Ascending aorta (tissue), 2 donors: Measurements from ENCODE around the gene PHF23. TPM values are rescaled to one million over a fixed set of nuclear protein-coding genes. Genes with fewer than 3 reads are reported as not detected.
A peak's percentile ranks its signal among the peaks of the same experiment; 100 is the strongest.

Source experiments
- DNase-seq, 2 donors: peaks; one replicate each; pipeline ENCODE4 v3.0.0-alpha.2; 2019; ENCODE audit warnings: low spot score in 2 of 2
- H3K27ac ChIP-seq, 2 donors: fragments of 200-600 bp; sonication (generic); one replicate each; pipeline ENCODE4 v1.5.1; 2016 to 2017; ENCODE audit warnings: mild to moderate bottlenecking in 1 of 2
- H3K27me3 ChIP-seq: fragments of 200-600 bp; sonication (generic); one replicate; pipeline ENCODE4 v1.5.1; 2017
- H3K36me3 ChIP-seq, 2 donors: fragments of 200-600 bp; sonication (generic); one replicate each; pipeline ENCODE4 v1.5.1; 2016
- H3K4me1 ChIP-seq, 2 donors: fragments of 200-600 bp; sonication (generic); one replicate each; pipeline ENCODE4 v1.5.1; 2016 to 2017; ENCODE audit warnings: mild to moderate bottlenecking in 1 of 2
- H3K4me3 ChIP-seq, 2 donors: fragments of 200-600 bp; sonication (generic); one replicate each; pipeline ENCODE4 v1.5.1; 2016 to 2017; ENCODE audit warnings: mild to moderate bottlenecking in 1 of 2
- H3K9me3 ChIP-seq, 2 donors: fragments of 200-600 bp; sonication (generic); one replicate each; pipeline ENCODE4 v1.5.1; 2016
- CTCF ChIP-seq, 3 experiments: fragments of 200-600 bp in 2 of 3; fragments of 450-650 bp in 1 of 3; sonication (generic) in 2 of 3; IDR thresholded peaks; one replicate each; pipeline ENCODE4 v1.5.1; 2016 to 2019; ENCODE audit warnings: antibody characterized with exemption in 3 of 3, mild to moderate bottlenecking in 1 of 3, moderate library complexity in 1 of 3
- intact Hi-C: fragments of 100-400 bp; cut with DNase I; formaldehyde crosslinking; loops from one replicate; pipeline ENCODE4 v1.15.1; 2023
- total RNA-seq: library from RNA; depleted of rRNA; stranded (reverse); fragments of >200 nt; gene quantifications from one replicate; pipeline ENCODE4 v1.1.0, GENCODE V29; 2016

The PHF23 gene
- total RNA-seq, 1 donor from 2014 or later: 13.3 TPM

- no peak for DNase-seq
- Histone ChIP-seq H3K27me3 (no peaks in the 10 kb centered on the region), H3K4me1 (peaks cover 20 to 29% of the 10 kb centered on the region in 2 donors), H3K4me3 (peak overlapping the region in 1 of 2 donors; percentile 76), H3K36me3 (no peaks in the 10 kb centered on the region), H3K27ac (peak overlapping the region; percentile 96 to 100), H3K9me3 (no peaks in the 10 kb centered on the region)
- intact Hi-C loops: loop anchor here (2.0 to 10.0 kb wide), 2 partner anchors 65 to 619 kb away; partner anchors contain the start of genes KDM6B and SLC2A4
- TF ChIP-seq CTCF (IDR thresholded peaks at IDR 0.05): no peak
Measured at GRCh38 chr17:7215652-7216180, 23.5 kb downstream of the PHF23 start.

GRCh38 chr17:7215136-7215638, 24.1 kb downstream of the PHF23 start:
- TF ChIP-seq CTCF (IDR thresholded peaks at IDR 0.05): peak in 1 of 3 experiments; percentile 4
- peak overlapping the region; percentile 96 to 100 for H3K27ac ChIP-seq
- H3K9me3 ChIP-seq: no peaks in the 10 kb centered on the region
- peaks cover 20 to 27% of the 10 kb centered on the region in 2 donors for H3K4me1 ChIP-seq
- no peaks in the 10 kb centered on the region for H3K36me3 ChIP-seq
- no peaks in the 10 kb centered on the region for H3K27me3 ChIP-seq
- intact Hi-C loops: loop anchor here (2.0 to 10.0 kb wide), 2 partner anchors 66 to 620 kb away; partner anchors contain the start of genes KDM6B and SLC2A4
- DNase-seq: no peak
- peak overlapping the region; percentile 62 to 72 for H3K4me3 ChIP-seq

- Histone ChIP-seq H3K27ac (peak overlapping the region; percentile 96 to 100), H3K4me3 (peak overlapping the region; percentile 62 to 72), H3K9me3 (no peaks in the 10 kb centered on the region), H3K4me1 (peaks cover 20 to 27% of the 10 kb centered on the region in 2 donors), H3K36me3 (no peaks in the 10 kb centered on the region), H3K27me3 (no peaks in the 10 kb centered on the region)
- intact Hi-C loops: loop anchor here (1.0 to 10.0 kb wide), 3 partner anchors 9 to 620 kb away; partner anchors contain the start of genes KDM6B and SLC2A4
- peak; percentile 96 to 99 for DNase-seq
- peak; percentile 13 to 47 (median 41) for TF ChIP-seq CTCF (IDR thresholded peaks at IDR 0.05)
Measured at GRCh38 chr17:7214300-7215135, 24.7 kb downstream of the PHF23 start.

GRCh38 chr17:7213895-7214299, 25.4 kb downstream of the PHF23 start:
- peak overlapping the region; percentile 96 to 100 for H3K27ac ChIP-seq
- TF ChIP-seq CTCF (IDR thresholded peaks at IDR 0.05): peak in 2 of 3 experiments; percentile 8 to 31
- DNase-seq: peak in 1 of 2 donors; percentile 91
- peaks cover 20 to 22% of the 10 kb centered on the region in 2 donors for H3K4me1 ChIP-seq
- no peaks in the 10 kb centered on the region for H3K9me3 ChIP-seq
- H3K36me3 ChIP-seq: no peaks in the 10 kb centered on the region
- peak overlapping the region; percentile 62 to 72 for H3K4me3 ChIP-seq
- intact Hi-C loops: loop anchor here (1.0 to 10.0 kb wide), 3 partner anchors 9 to 621 kb away; partner anchors contain the start of genes KDM6B and SLC2A4
- no peaks in the 10 kb centered on the region for H3K27me3 ChIP-seq

GRCh38 chr17:7211491-7212273, 27.6 kb downstream of the PHF23 start:
- H3K9me3 ChIP-seq: no peaks in the 10 kb centered on the region
- H3K27ac ChIP-seq: no peak overlapping the region
- H3K4me1 ChIP-seq: peaks cover 11 to 12% of the 10 kb centered on the region in 2 donors
- H3K36me3 ChIP-seq: no peaks in the 10 kb centered on the region
- H3K27me3 ChIP-seq: no peaks in the 10 kb centered on the region
- H3K4me3 ChIP-seq: no peak overlapping the region
- intact Hi-C loops: loop anchor here (10.0 kb wide), 1 partner anchor 623 kb away; the partner anchor contains the start of gene KDM6B
- no peak for TF ChIP-seq CTCF (IDR thresholded peaks at IDR 0.05)
- DNase-seq: no peak
